ENCODE results near the gene BCL2L14. TPM values are rescaled to one million over a fixed set of nuclear protein-coding genes. Genes with fewer than 3 reads are reported as not detected.

The BCL2L14 gene
- total RNA-seq, 2 donors from 2014 or later, result 48.6 to 68.3 TPM

GRCh38 chr12:12094481-12094880 lies 23.7 kb downstream of the BCL2L14 start:
- intact Hi-C loops (cut with DNase I), result no loop called here
- H3K27ac ChIP-seq, result no peak overlapping the region
- H3K27me3 ChIP-seq, result no peaks in the 10 kb centered on the region
- no peaks in the 10 kb centered on the region for H3K4me1 ChIP-seq
- TF ChIP-seq, protein P1, sequence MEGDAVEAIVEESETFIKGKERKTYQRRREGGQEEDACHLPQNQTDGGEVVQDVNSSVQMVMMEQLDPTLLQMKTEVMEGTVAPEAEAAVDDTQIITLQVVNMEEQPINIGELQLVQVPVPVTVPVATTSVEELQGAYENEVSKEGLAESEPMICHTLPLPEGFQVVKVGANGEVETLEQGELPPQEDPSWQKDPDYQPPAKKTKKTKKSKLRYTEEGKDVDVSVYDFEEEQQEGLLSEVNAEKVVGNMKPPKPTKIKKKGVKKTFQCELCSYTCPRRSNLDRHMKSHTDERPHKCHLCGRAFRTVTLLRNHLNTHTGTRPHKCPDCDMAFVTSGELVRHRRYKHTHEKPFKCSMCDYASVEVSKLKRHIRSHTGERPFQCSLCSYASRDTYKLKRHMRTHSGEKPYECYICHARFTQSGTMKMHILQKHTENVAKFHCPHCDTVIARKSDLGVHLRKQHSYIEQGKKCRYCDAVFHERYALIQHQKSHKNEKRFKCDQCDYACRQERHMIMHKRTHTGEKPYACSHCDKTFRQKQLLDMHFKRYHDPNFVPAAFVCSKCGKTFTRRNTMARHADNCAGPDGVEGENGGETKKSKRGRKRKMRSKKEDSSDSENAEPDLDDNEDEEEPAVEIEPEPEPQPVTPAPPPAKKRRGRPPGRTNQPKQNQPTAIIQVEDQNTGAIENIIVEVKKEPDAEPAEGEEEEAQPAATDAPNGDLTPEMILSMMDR (IDR thresholded peaks at IDR 0.05), result no peak
- no peak overlapping the region for H3K9ac ChIP-seq (ENCODE audit: low read depth in 2 of 2, low read length in 2 of 2)
- no peak for DNase-seq
- no peaks in the 10 kb centered on the region for H3K36me3 ChIP-seq
- H3K4me3 ChIP-seq, result no peak overlapping the region
- H3K9me3 ChIP-seq, result no peaks in the 10 kb centered on the region

DNA sequence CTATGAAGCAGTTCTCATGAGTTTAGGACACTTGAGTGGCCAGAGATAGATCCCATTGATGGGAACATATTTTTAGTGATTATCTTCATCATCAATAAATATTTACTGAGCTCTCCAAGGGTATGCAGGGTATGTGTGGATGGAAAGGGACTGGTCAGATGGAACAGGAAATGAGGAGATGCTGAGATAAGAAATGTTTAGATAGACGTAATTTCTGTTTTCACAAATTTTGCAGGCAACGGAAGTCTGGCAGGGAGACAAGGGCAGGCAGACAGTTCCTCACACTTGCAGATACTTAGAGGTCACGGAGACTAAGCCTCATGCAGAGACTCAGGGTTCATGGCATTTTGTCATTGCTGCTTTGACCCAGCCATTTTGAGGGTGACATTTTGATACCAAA lies 24.3 kb downstream of the BCL2L14 start:
- Histone ChIP-seq H3K9ac (ENCODE audit: low read depth in 2 of 2, low read length in 2 of 2) (no peak overlapping the region), H3K27ac (no peak overlapping the region), H3K4me1 (no peaks in the 10 kb centered on the region), H3K4me3 (no peak overlapping the region), H3K9me3 (no peaks in the 10 kb centered on the region), H3K27me3 (no peaks in the 10 kb centered on the region), H3K36me3 (no peaks in the 10 kb centered on the region)
- TF ChIP-seq, protein P1 (IDR thresholded peaks at IDR 0.05), result no peak
- intact Hi-C loops (cut with DNase I), result no loop called here
- no peak for DNase-seq

DNA sequence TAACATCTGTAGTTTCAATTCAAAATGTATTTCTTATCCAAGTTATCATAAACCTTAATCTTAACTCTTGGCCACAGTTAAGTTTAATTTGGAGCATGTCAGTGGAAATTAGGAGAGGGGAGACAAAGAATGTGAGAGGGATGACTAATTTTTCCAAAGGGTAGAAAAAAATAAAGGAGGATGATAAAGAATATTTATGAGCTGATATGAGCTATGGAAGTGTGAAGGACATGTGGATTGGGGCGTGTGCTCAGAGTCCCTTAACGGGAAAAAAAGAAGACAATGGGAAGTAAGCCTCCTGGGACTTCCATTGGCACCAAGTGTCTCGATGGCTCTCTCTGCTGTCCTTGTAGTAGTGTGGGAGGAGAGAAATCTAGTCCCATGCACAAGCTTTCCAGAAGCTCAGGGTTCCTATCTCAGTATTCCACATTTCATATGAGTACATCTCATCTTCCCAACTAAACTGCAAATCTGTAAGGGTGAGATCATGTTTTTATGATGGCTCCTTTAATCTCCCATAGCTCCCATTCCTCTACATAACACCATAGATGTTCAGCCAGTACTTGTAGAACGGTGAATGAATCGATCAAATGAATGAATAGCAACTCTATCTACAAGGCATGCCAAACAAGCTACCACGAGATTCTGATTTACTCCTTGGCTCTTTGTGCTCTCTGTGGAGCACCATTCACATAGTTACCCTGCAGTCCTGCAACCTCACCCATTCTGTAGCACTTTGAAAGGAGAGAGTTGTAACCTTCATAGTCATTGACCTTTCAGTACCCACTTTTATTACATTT lies 27.4 kb downstream of the BCL2L14 start:
- intact Hi-C loops (cut with DNase I), result no loop called here
- no peak overlapping the region for H3K27ac ChIP-seq
- no peaks in the 10 kb centered on the region for H3K9me3 ChIP-seq

GRCh38 chr12:12098691-12099015 lies 27.9 kb downstream of the BCL2L14 start:
- Histone ChIP-seq H3K4me3 (no peak overlapping the region), H3K27me3 (no peaks in the 10 kb centered on the region), H3K36me3 (no peaks in the 10 kb centered on the region), H3K9ac (ENCODE audit: low read depth in 2 of 2, low read length in 2 of 2) (no peak overlapping the region), H3K27ac (no peak overlapping the region), H3K4me1 (no peaks in the 10 kb centered on the region), H3K9me3 (no peaks in the 10 kb centered on the region)
- intact Hi-C loops (cut with DNase I), result no loop called here
- TF ChIP-seq, protein P1 (IDR thresholded peaks at IDR 0.05), result no peak
- no peak for DNase-seq

More for the DNA sequence above, 27.4 kb downstream of the BCL2L14 start:
- no peak overlapping the region for H3K4me3 ChIP-seq
- no peaks in the 10 kb centered on the region for H3K27me3 ChIP-seq
- TF ChIP-seq, protein P1 (IDR thresholded peaks at IDR 0.05), result no peak
- DNase-seq, result no peak
- H3K36me3 ChIP-seq, result no peaks in the 10 kb centered on the region
- H3K4me1 ChIP-seq, result no peaks in the 10 kb centered on the region
- no peak overlapping the region for H3K9ac ChIP-seq (ENCODE audit: low read depth in 2 of 2, low read length in 2 of 2)

DNA sequence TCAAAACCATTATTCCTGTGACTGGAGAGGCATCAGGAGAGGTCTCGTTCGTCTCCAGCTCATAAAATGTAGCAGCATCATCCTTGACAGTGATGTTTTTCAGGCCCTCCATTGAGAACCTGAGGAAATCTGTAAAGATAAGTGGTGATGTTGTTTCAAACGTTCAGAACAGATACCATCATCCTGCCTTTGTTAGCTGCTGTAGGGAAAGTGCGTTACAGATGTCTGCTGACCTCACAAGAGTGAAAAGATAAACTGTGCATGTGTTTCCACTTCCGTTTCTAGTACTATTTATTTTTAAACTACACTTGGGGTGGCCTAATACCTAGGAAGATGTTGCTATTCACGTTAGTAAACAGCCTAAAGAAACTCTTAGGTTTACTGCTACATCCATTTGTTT lies 28.4 kb downstream of the BCL2L14 start:
- TF ChIP-seq, protein P1 (IDR thresholded peaks at IDR 0.05), result no peak
- intact Hi-C loops (cut with DNase I), result no loop called here
- H3K4me3 ChIP-seq, result no peak overlapping the region
- no peak for DNase-seq
- no peaks in the 10 kb centered on the region for H3K9me3 ChIP-seq
- H3K27ac ChIP-seq, result no peak overlapping the region
- no peaks in the 10 kb centered on the region for H3K4me1 ChIP-seq
- no peaks in the 10 kb centered on the region for H3K27me3 ChIP-seq
- H3K36me3 ChIP-seq, result no peaks in the 10 kb centered on the region
- H3K9ac ChIP-seq (ENCODE audit: low read depth in 2 of 2, low read length in 2 of 2), result no peak overlapping the region
